AG04449 (cell line): Measurements from ENCODE around the gene ZBTB7C.

Experiments used
- CTCF ChIA-PET: fragments of 350-600 bp; formaldehyde crosslinking; extraction: SDS; loops from one replicate; lab custom pipeline; 2021; ENCODE audit warnings: antibody characterized with exemption; lab: Yijun Ruan, JAX
- POLR2A ChIA-PET: fragments of 400-600, 350-600 bp; formaldehyde crosslinking; extraction: SDS; loops from one replicate; lab custom pipeline; 2020; ENCODE audit warnings: antibody characterized with exemption, inconsistent platforms; lab: Yijun Ruan, JAX
- DNase-seq: peaks from one replicate; pipeline ENCODE4 v3.0.0-alpha.2; 2010; ENCODE audit warnings: low read depth, low spot score
- H3K4me3 ChIP-seq: 2 replicates; pipeline ENCODE4 v1.5.1; 2011; ENCODE audit warnings: low read depth, mild to moderate bottlenecking, control low read depth, low read length
- CTCF ChIP-seq: IDR thresholded peaks from one replicate; pipeline ENCODE4 v1.5.1; 2011; ENCODE audit warnings: mild to moderate bottlenecking, moderate library complexity, low read length, control low read depth, inconsistent platforms; ENCODE audit not compliant: insufficient read depth; ENCODE audit errors: missing control alignments

The ZBTB7C gene

DNA sequence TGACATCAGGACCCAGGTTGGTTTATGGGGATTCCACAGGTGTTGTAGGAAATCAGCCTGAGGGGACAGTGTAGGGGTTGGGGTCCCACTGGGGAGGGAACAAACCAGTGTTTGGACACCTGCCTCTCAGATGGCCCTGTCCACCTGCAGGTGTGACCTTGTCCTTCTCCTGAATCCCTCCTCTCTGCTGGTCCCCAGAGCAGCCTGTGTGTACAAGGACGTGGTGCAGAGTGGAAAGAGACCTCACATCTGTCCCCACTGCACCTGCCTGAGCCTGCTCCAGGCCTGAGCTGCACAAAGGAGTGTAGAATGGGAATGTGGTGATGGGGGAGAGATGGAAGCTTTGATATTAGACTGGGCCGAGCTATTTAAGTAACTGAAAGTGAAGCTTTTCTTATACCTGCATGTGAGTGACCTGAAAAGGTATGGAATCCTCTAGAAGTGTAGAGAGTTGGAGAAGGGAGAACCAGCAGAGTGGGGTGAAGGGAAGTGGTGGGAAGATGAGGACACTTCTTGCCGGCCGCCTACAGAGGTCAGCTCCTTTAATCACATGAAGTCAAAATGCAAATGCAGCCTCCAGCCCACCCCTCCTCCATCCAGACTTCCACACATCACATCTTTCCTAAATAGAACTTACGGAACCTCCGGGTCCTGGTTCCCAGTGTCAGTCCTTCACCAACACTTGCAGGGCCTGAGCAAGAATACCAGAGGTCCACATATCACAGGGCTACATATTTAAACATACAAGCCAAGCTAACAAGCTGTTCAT, 389.4 kb downstream of the ZBTB7C start:
- H3K4me3 ChIP-seq: no peak overlapping the region
- no peak for TF ChIP-seq CTCF
- ChIA-PET POLR2A (no interaction called here), CTCF (interaction anchor here (1.9 to 2.4 kb wide), 2 partner anchors 10 to 248 kb away, joined by 11 to 13 read pairs; no protein-coding TSS in a partner anchor)
- DNase-seq: no peak

- TF ChIP-seq CTCF: no peak
- H3K4me3 ChIP-seq: no peak overlapping the region
- POLR2A ChIA-PET: no interaction called here
- no peak for DNase-seq
- CTCF ChIA-PET: interaction anchor here (1.9 to 2.4 kb wide), 2 partner anchors 11 to 247 kb away, joined by 11 to 13 read pairs; no protein-coding TSS in a partner anchor
Measured at GRCh38 chr18:48018851-48019250, 390.3 kb downstream of the ZBTB7C start.

GRCh38 chr18:48017635-48018034, 391.5 kb downstream of the ZBTB7C start:
- CTCF ChIA-PET: interaction anchor here (1.2 to 2.0 kb wide), 3 partner anchors 10 to 242 kb away, joined by 3 to 9 read pairs (median 4); no protein-coding TSS in a partner anchor
- no peak for TF ChIP-seq CTCF
- DNase-seq: no peak
- POLR2A ChIA-PET: no interaction called here
- H3K4me3 ChIP-seq: no peak overlapping the region

DNA sequence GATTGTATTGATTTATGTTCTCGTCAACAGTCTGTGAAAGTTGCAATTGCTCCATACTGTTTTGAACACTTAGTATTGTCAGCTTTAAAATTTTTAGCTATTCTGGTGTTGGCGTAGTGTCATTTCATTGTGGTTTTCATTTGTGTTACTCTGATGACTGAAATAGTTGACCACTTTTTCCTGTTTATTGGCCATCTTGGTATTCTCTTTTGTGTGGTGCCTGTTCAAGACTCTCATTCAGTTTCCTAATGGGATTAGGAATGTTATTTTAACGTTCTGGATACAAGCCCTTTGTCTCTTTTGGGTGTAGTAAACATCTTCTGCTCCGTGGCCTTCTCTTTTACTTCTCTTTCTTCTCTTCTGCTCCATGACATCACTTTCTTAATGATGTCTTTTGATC, 396.0 kb downstream of the ZBTB7C start:
- ChIA-PET CTCF (interaction anchor here (0.6 kb wide), 1 partner anchor 257 kb away, joined by 3 read pairs; no protein-coding TSS in a partner anchor), POLR2A (no interaction called here)
- TF ChIP-seq CTCF: no peak
- H3K4me3 ChIP-seq: no peak overlapping the region
- no peak for DNase-seq

DNA sequence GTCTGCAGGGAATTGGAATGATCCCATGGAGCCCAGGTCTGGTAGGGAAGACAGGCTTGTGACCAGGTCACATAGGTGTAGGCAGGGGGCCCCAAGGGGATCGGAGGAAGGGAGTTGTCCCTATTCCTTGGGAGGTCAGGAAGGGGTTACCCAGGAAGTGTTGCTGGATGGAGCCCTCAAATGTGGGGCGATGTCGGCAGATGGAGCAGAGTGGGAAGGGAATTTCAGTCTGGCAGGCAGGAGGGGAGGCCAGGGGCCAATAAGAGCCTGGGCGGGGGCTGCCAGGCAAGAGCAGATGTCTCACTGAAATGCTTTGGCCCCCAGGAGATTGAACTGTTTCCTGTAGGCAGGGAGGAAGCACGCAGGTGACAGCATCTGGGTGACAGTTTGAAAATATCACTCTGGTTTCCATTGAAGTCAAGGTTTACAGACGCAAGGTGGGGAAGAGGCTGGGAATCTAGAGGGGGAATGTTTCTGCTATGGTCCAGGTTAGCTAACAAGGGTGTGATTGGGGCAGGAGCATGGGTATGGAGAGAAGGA, 397.2 kb downstream of the ZBTB7C start:
- TF ChIP-seq CTCF: no peak
- ChIA-PET POLR2A (no interaction called here), CTCF (interaction anchor here (2.1 kb wide), 1 partner anchor 14 kb away, joined by 5 read pairs; no protein-coding TSS in a partner anchor)
- H3K4me3 ChIP-seq: no peak overlapping the region
- DNase-seq: no peak

DNA sequence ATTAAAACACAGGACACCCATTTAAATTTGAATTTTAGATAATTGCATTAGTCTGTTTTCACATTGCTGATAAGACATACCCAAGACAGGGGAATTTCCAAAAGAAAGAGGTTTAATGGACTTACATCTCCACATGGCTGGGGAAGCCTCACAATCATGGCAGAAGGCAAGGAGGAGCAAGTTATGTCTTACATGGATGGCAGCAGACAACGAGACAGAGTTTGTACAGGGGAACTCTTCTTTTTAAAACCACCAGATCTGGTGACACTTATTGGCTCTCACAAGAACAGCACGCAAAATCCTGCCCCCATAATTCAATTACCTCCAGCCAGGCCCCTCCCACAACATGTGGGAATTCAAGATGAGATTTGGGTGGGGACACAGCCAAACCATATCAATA, 398.9 kb downstream of the ZBTB7C start:
- TF ChIP-seq CTCF: no peak
- ChIA-PET CTCF (interaction anchor here (2.1 kb wide), 1 partner anchor 16 kb away, joined by 5 read pairs; no protein-coding TSS in a partner anchor), POLR2A (no interaction called here)
- DNase-seq: no peak
- H3K4me3 ChIP-seq: no peak overlapping the region
